Activated naive CD4-positive, alpha-beta T cell treated with anti-CD3 and anti-CD28 coated beads, Interleukin-2, amount 50 U/mL, for 72 hours (primary cell): ENCODE measurements around the gene CD81. TPM values are rescaled to one million over a fixed set of nuclear protein-coding genes. Genes with fewer than 3 reads are reported as not detected.
"Not testable (repeated sequence)": the region's sequence is repeated elsewhere in the genome, so short reads cannot be mapped to it uniquely, and the experiment has no call there.

Source experiments
- ATAC-seq, 2 donors: fragments of 150-1000 bp; cut with Tn5 transposase; 2 replicates each; pipeline ENCODE4 v1.10.0; 2021; ENCODE audit warnings: mild to moderate bottlenecking in 2 of 2, moderate library complexity in 2 of 2
- DNase-seq, 2 donors: peaks; one replicate each; pipeline ENCODE4 v3.0.0; 2021 to 2022; ENCODE audit warnings: low spot score in 2 of 2
- H3K27ac Mint-ChIP-seq, 2 donors: one replicate each; pipeline ENCODE4 v1.8.0; 2022; ENCODE audit warnings: mild to moderate bottlenecking in 2 of 2, mixed read lengths in 2 of 2
- H3K36me3 Mint-ChIP-seq, 2 donors: one replicate each; pipeline ENCODE4 v1.8.0; 2022; ENCODE audit warnings: mixed read lengths in 2 of 2
- H3K9me3 Mint-ChIP-seq, 2 donors: one replicate each; pipeline ENCODE4 v1.8.0; 2022; ENCODE audit warnings: mixed read lengths in 2 of 2
- total RNA-seq, 2 donors: library from RNA; stranded (reverse); gene quantifications; one replicate each; pipeline ENCODE4 v1.2.3, GENCODE V29; 2022

CD81 gene
- total RNA-seq, 2 donors from 2014 or later = 107 to 142 TPM

DNA sequence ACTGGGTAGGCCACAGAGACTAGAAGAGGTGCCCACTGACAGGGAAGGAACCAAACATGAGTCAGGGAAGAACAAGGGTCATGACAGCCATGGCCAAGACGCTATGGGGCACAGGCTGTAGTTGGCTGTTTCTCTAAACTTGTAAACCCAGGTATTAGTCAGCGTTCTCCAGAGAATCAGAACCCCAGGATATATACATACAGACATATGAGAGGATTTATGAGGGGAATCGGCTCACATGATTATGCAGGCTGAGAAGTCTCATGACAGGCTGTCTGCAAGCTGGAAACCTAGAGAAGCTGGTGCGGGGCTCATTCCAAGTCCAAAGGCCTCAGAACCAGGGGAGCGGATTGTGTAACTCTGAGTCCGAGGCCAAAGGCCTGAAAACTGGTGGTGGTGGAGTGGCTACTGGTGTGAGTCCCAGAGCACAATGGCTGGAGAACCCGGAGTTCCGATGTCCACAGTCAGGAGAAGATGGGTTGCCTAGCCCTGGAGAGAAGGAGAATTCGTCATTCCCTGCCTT, 29.7 kb upstream of the CD81 start:
- Mint-ChIP-seq H3K9me3 (peaks cover 0 to 15% of the 10 kb centered on the region in 2 donors), H3K36me3 (peaks cover 0 to 8% of the 10 kb centered on the region in 2 donors), H3K27ac (no peak overlapping the region)
- DNase-seq = no peak
- no peak for ATAC-seq

DNA sequence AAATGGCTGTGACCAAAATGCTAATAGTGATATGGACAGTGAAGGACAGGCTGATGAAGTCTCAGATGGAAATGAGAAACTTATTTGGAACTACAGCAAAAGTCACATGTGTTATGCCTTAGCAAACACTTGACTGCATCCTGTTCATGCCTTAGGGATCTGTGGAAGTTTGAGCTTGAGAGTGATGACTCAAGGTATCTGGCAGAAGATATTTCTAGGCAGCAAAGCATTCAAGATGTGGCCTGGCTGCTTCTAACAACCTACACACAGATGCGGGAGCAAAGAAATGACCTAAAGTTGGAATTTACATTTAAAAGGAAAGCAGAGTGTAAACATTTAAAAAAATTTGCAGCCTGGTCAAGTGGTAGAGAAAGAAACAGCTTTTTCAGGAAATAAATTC, 28.1 kb upstream of the CD81 start:
- DNase-seq (no peak), ATAC-seq (no peak)
- Mint-ChIP-seq H3K27ac (no peak overlapping the region), H3K36me3 (peaks cover 0 to 8% of the 10 kb centered on the region in 2 donors), H3K9me3 (peaks cover 0 to 15% of the 10 kb centered on the region in 2 donors)

DNA sequence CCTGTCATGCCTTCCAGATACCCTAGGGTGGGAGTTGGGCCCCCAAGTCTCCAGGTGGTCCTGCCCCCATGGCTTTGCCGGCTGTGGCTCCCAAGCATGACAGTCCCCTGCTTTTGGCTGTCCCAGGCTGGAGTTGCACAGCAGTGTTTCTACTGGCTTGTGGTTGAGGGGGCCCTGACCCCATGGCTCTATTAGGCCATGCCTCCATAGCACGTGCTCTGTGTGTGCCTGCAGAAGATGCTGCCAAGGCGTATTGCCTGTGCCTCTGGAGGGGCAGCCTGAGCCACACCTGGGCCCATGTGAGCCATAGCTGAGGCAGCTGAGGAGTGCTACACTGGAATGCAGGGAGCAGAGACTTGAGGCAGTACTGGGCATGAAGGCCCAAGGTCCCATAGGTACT, 25.4 kb upstream of the CD81 start:
- ATAC-seq = no peak
- Mint-ChIP-seq H3K36me3 (peaks cover 0 to 8% of the 10 kb centered on the region in 2 donors), H3K27ac (no peak overlapping the region)

DNA sequence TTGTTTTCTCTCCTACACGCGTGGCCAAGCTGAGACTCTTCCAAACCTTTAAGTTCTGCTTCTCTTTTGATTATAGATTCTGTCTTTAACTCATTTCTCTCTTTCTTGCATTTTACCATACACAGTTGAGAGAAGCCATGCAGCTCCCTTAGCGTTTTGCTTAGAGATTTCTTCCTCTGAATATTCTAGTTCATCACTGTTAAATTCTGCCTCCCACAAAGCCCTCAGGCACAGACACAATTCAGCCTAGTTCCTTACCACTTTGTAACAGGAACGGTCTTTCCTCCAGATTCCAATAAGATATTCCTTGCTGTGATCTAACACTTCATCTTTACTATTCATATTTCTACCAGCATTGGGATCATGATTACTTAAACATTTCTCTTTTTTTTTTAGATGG, 24.7 kb upstream of the CD81 start:
- H3K36me3 Mint-ChIP-seq = peaks cover 0 to 8% of the 10 kb centered on the region in 2 donors
- no peak for ATAC-seq
- H3K9me3 Mint-ChIP-seq = peaks cover 0 to 15% of the 10 kb centered on the region in 2 donors
- H3K27ac Mint-ChIP-seq = no peak overlapping the region
- no peak for DNase-seq

More for the DNA sequence above, 25.4 kb upstream of the CD81 start:
- no peak for DNase-seq
- peaks cover 0 to 15% of the 10 kb centered on the region in 2 donors for H3K9me3 Mint-ChIP-seq

DNA sequence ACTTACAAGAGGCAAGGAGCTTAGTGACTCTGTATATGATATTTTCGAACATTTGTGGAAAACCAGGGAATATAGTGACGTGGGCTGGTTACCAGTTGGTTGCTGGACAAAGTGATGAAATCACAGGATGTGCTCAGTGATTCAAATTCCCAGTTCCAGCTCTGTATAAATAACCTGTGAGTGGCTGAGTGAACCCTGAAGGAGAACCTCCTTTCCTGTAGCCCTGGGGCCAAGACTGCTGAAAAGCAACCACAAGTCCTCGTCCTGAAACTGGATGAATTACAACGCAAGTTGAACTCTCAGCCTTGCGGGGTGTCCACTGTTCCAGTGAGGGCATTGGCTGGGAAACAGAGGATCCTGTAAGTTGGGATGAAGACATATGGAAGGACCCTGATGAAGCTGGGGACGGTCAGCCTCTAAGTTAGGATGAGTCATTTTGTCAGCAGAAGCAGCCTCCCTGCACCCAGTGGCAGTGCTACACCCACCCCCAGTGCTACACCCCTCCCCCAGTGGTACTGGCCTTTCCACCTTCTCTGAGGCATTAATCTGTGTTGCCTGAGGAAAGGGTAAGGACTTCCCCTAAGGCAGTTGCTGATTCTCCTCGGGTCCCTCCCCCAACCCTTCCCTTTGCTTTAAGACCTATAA, 22.0 kb upstream of the CD81 start:
- H3K36me3 Mint-ChIP-seq = no peaks in the 10 kb centered on the region
- H3K27ac Mint-ChIP-seq = no peak overlapping the region
- DNase-seq (no peak), ATAC-seq (no peak)
- peaks cover 0 to 3% of the 10 kb centered on the region in 2 donors for H3K9me3 Mint-ChIP-seq

DNA sequence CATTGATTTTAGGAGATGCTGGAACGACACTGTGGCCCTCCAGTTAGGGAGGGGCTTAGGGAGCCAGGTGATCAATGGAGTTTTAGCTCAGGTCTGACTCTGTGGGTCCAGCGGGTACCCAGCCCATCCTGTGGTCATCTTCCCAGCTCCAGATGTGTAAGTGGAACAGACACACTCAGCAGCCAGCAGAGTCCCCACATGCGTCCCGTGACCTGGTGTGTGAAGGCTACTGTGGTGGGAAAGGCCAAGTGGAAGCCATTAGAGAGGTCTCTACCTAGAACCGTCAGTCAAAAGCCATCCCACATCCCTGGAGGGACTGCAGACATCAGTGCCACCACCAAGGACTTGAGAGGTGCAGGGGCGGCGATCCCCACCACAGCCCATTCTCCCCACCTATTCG, 19.9 kb upstream of the CD81 start:
- no peak for DNase-seq
- no peak overlapping the region for H3K27ac Mint-ChIP-seq
- no peak for ATAC-seq
- H3K9me3 Mint-ChIP-seq = no peaks in the 10 kb centered on the region
- no peaks in the 10 kb centered on the region for H3K36me3 Mint-ChIP-seq

DNA sequence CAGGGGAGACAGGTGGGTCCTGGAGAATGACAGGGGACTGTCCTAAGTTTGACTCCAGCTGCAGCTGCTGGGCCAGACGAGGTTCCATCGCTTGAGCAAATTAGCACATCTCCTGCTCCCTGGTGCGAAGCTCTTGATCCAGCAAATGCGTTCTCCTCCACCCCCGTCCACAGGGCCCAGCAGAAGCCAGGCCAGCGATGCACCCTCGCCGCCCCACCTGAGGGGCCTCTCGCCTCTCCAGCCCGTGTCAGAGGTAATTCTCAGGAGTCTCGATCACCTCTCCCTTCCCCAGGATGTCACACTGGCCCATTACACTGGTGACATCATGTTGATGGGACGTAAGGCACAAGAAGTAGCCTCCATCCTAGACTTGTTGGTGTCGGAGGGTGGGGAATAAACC, 19.5 kb upstream of the CD81 start:
- not testable (repeated sequence) for DNase-seq, H3K27ac Mint-ChIP-seq, H3K9me3 Mint-ChIP-seq, H3K36me3 Mint-ChIP-seq, ATAC-seq

DNA sequence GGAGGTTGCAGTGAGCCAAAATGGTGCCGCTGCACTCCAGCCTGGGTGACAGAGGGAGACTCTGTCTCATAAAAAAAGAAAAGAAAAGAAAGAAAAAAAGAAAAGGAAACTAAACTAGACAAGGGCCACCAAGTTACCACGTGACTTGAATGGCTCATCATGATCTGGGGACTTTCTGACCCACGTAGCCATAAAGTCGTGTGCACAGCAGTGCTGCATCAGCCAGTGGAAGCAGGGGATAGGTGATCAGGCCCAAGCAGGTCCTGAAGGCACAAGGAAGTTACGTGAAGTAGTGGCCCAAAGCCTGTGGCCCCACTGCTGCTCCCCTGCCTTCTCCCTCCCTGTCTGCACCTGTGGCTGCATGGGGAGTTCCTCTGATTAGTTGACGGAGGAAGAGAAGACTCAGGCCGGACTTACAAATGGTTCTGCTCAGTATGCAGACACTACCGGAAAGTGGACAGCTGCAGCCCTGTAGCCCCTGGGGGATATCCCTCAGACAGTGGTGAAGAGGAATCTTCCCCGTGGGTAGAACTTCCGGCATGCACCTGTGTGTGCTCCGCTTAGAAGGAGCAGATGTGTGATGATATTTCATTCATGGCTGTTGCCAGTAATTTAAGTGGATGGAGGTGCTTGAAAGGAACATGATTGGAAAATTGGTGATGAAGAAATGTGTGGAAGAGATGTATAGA, 18.2 kb upstream of the CD81 start:
- ATAC-seq = no peak
- H3K9me3 Mint-ChIP-seq = no peaks in the 10 kb centered on the region
- no peak for DNase-seq
- no peaks in the 10 kb centered on the region for H3K36me3 Mint-ChIP-seq
- no peak overlapping the region for H3K27ac Mint-ChIP-seq

DNA sequence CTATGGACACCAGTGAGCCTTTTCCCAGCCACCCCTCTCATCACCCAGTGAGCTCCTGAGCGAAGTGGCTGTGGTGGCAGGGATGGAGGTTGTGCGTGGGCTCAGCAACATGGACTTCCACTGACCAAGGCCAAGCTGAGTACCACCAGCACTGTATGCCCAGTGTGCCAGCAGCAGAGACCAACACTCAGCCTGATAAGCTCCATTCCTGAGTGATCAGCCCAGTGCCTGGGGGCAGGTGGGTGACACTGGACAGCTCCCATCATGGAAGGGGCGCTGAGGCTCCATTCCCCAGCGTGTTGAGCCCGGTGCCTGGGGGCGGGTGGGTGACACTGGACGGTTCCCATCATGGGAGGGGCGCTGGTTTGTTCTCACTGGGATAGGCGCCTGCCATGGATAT, 17.6 kb upstream of the CD81 start:
- ATAC-seq (no peak), DNase-seq (no peak)
- Mint-ChIP-seq H3K27ac (no peak overlapping the region), H3K9me3 (no peaks in the 10 kb centered on the region), H3K36me3 (no peaks in the 10 kb centered on the region)

DNA sequence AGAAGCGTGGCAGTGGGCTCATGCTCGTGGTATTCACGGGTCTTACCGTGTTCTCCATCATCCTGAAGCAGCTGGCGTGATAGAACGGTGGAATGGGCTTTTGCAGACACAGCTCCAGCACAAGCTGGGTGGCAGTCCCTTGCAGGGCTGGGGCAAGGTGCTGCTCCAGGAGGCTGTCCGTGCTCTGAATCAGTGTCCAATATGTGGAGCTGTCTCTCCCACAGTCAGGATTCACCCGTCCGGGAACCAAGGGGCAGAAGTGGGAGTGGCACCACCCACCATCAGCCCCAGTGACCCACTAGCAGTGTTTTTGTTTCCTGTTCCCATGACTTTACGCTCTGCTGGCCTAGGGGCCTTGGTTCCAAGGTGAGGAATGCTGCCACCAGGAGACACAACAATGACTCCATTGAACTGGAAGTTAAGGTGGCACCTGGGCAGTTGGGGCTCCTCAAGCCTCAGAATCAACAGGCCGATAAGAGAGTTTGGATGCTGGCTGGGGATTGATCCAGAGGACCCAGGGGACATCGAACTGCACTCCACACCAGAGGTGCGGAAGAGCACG, 16.9 kb upstream of the CD81 start:
- DNase-seq = no peak
- Mint-ChIP-seq H3K9me3 (no peaks in the 10 kb centered on the region), H3K36me3 (no peaks in the 10 kb centered on the region), H3K27ac (no peak overlapping the region)
- ATAC-seq = no peak

DNA sequence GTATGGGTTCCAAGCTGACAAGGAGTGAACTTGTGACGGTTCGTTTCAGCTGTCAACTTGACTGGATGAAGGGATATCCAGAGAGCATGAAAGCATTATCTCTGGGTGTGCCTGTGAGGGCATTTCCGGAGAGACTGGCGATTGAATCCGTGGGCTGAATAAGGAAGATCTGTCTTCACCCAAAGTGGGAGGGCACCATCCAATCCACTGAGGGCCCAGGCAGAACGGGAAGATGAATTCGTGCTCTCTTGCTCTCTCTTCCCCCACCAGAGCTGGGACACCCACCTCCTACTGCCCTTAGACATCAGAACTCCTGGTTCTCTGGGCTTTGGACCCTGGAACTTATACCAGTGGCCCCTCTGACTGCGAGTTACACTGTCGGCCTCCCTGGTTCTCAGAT, 15.5 kb upstream of the CD81 start:
- no peak overlapping the region for H3K27ac Mint-ChIP-seq
- DNase-seq (no peak), ATAC-seq (no peak)
- no peaks in the 10 kb centered on the region for H3K9me3 Mint-ChIP-seq
- no peaks in the 10 kb centered on the region for H3K36me3 Mint-ChIP-seq

DNA sequence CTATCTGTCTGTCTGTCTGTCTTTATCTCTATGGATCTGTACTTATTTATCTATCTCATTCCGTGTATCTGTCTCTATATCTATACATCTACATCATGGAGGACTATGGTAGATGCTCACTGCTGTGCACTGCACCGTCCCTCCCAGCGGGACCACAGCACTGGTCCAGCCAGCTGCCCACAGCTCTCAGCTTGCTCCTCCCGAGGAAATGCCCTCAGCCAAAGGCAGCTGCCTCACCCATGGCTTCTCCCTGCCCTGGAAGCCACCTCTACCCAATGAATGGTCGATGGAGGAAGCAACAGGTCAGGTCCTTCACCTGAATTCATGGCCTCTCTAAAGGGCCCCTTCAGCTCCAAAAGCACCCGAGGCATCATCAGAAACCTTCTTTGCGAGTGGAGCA, 14.7 kb upstream of the CD81 start:
- no peak for DNase-seq
- no peak for ATAC-seq
- Mint-ChIP-seq H3K36me3 (no peaks in the 10 kb centered on the region), H3K27ac (no peak overlapping the region), H3K9me3 (no peaks in the 10 kb centered on the region)

DNA sequence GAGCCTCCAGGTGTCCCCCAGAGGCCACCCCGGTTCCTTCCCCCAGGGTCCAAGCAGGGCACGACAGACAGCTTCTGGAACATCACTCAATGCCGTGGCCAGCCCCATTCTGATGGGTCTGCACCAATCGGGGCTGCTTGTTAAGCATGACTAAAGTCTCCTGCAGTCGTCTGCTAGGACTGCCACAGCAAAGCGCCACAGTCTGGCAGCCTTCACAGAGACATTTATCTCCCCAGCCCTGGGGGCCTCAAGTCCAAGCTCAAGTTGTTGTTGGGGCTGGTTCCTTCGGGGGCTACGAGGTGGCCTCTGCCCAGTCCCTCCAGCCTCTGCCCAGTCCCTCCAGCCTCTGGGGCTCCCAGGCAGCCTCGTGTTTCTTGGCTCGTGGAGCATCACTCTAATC, 14.0 kb upstream of the CD81 start:
- Mint-ChIP-seq H3K9me3 (no peaks in the 10 kb centered on the region), H3K36me3 (no peaks in the 10 kb centered on the region), H3K27ac (no peak overlapping the region)
- ATAC-seq (no peak), DNase-seq (no peak)

DNA sequence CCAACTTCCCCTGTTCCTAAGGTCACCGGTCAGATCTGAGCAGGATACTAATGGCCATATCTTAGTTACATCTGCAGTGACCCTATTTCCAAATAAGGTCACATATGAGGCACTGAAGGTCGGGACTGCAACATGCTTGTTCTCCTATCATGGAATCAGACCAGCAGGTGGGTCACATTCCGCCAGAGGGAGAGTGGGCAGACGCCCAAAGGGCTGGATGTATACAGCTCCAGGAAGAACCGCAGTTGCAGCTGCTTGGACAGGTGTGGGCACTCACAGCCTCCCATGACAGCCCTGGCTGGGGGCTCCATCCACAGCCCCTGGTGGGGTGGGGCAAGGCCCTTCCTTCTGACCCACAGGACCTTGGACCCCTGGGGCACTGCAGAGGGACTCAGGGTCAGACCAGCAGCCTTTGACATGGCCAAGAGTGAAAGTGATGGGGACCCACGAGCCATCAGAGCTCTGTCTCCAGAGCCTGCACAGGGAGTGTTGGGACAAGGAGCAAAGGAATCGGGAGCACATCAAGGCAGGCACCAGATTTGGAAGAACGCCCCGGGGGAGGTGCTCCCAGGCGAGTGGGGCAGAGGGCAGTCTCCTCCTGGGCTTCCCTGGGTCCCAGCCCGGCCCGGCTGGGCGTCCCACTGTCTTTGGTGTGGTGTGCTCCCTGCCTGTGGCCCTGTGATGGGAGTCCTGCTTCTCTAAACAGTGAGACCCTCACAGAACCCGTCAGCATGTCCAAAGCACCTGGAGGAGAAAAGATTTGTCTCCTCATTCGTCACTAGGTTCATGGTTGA, 13.3 kb upstream of the CD81 start:
- ATAC-seq = no peak
- no peaks in the 10 kb centered on the region for H3K36me3 Mint-ChIP-seq
- DNase-seq = no peak
- no peak overlapping the region for H3K27ac Mint-ChIP-seq
- no peaks in the 10 kb centered on the region for H3K9me3 Mint-ChIP-seq

DNA sequence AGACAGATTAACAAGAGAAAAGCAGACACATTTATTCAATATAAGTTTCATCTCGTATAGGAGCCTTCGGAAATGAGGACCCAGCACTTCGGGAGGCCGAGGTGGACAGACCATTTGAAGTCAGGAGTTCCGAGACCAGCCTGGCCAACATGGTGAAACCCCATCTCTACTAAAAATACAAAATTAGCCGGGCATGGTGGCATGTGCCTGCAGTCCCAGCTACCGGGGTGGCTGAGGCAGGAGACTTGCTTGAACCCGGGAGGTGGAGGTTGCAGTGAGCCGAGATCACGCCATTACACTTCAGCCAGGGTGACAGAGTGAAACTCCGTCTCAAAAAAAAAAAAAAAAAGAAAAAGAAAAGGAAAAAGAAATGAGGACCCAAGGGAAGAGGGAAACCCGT, 12.7 kb upstream of the CD81 start:
- not testable (repeated sequence) for H3K27ac Mint-ChIP-seq, H3K36me3 Mint-ChIP-seq, H3K9me3 Mint-ChIP-seq, ATAC-seq, DNase-seq

DNA sequence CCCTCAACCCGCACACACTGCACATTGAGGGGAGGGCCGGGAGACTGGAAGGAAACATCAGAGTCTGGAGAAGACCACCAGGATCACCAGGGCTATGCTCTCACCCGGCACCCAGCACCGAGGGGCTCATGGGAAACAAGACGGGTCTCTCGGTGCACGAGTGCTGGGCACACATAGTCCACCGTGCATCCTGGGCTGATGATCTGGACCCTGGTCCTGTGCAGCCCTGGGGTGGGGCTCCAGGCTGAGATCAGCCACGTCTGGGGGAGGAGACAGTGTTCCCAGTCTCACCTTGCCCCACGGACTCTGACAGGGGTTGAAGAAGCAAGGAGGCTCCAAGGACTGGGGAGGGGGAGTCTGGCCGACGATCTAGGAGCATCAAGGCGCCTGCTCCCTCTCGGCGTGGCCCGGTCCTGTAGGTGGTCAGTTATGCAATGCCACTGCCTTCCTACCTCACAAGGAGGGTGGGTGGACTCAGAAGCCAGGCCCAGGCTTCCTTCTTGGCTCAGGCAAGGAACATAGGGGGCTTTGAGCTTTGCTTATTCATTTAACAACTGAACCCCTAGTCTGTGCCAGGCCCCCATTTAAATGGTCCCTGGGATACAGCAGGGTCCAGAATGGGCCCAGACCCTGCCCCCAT, 11.4 kb upstream of the CD81 start:
- Mint-ChIP-seq H3K27ac (no peak overlapping the region), H3K36me3 (no peaks in the 10 kb centered on the region), H3K9me3 (no peaks in the 10 kb centered on the region)
- no peak for ATAC-seq
- no peak for DNase-seq

DNA sequence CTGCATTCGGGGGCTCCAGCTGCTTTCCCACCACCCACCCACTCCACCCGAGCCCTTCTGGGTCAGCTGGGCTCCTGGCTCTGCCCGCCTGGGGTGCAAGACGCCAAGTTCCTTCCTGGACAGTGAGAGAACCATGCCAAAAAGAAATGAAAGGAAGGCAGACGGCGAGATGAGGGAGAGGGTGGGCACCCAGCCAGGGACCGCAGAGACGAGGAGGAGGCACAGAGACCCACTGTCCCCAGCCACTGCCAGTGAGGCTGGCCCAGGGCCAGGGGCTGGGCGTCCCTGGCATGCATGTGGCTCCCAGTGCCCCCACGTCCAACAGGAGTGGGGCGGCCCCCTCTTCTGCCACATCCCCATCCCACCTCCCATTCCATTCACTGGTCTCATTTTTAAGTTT, 10.8 kb upstream of the CD81 start:
- H3K36me3 Mint-ChIP-seq = no peaks in the 10 kb centered on the region
- DNase-seq (no peak), ATAC-seq (no peak)
- H3K27ac Mint-ChIP-seq = peak overlapping the region in 1 of 2 donors; percentile 26
- H3K9me3 Mint-ChIP-seq = no peaks in the 10 kb centered on the region
